HG02678 (cell line): Measurements from ENCODE around the gene POLR2A.
"Not testable (repeated sequence)": the region's sequence is repeated elsewhere in the genome, so short reads cannot be mapped to it uniquely, and the experiment has no call there.

Source experiments
- ATAC-seq: cut with Tn5 transposase; IDR thresholded peaks from one replicate; pipeline ENCODE4 v1.9.1; 2021; ENCODE audit warnings: mild to moderate bottlenecking, moderate library complexity; ENCODE audit not compliant: unreplicated experiment

POLR2A gene

DNA sequence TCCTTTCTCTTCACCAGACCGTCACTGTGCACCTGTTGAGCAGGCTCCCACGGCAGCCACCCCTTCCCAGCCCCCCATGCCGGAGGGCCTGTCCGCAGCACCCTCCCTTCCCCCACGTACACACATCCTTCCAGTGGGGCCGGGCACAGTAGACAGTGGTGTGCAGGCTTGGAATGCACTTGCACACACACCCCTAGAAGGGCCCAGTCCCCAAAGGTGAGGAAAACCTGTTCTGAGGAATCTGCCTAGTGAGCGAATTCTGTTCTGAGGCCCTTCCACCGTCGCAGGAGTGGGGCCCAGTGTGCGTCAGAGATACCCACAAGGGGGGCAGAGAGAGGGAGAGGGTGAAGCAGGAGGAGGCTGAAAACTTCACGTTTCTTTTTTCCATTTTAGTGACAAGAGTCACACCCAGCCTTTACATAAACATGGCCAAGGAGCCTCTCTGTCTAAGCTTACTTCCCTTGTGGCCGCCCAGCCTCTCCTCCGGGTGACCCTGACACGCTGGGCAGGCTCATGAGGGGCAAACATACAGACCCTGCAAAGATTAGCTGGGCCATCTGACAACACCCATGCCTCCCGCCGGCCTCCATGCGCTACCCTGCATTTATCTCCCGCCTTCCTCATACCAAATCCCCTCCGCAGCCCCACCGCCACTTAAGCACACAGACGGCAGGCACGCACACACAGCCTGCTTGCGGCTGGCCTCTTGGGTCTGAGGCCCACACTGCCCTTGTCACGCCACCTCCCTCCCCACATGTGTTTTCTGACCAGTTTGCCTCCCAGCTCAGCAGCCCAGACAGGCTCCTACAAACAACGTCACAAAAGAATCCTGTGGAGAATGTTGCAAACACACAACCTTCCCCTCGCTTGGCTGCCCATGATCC lies 6.5 kb upstream of the POLR2A start:
- ATAC-seq, result no peak

- ATAC-seq, result no peak
These were observed 5.6 kb upstream of the POLR2A start for GRCh38 chr17:7478276-7479212.

GRCh38 chr17:7479213-7480088 lies 4.7 kb upstream of the POLR2A start, which contains the start of gene ZBTB4:
Gene ZBTB4, minus strand, starts transcription at chr17:7479631. Its CDS starts 12,830 bp downstream, at chr17:7466801.
- no peak for ATAC-seq

GRCh38 chr17:7480089-7480384 lies 4.1 kb upstream of the POLR2A start:
- no peak for ATAC-seq

- not testable (repeated sequence) for ATAC-seq
These were observed 2.9 kb upstream of the POLR2A start, which contains the start of gene SLC35G6 for GRCh38 chr17:7481275-7481674. Gene SLC35G6, plus strand, starts transcription at chr17:7481446. Its CDS starts 71 bp downstream, at chr17:7481517.

DNA sequence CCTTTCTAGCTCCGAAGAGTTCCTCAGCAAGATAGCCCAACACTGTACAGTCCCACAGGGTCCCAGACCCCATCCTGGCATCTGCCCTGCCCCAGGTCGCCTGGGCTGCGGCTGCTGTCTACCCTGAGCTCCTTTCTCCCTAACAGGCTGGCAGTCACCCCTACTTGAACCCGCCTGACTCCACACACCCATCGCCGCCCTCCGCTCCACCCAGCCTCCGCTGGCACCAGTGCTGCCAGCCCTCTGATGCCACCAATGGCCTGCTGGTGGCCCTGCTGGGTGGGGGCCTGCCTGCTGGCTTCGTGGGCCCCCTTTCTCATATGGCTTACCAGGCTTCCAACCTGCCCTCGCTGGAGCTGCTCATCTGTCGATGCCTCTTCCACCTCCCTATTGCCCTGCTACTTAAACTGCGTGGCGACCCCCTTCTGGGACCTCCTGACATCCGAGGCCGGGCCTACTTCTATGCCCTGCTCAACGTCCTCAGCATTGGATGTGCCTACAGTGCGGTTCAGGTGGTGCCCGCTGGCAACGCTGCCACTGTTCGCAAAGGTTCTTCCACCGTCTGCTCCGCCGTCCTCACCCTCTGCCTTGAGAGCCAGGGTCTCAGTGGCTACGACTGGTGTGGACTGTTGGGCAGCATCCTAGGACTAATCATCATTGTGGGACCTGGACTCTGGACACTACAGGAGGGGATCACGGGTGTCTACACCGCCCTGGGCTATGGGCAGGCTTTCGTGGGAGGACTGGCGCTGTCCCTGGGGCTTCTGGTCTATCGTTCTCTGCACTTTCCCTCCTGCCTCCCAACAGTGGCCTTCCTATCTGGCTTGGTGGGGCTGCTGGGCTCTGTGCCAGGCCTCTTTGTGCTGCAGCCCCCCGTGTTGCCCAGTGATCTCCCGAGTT lies 2.1 kb upstream of the POLR2A start:
- ATAC-seq, result not testable (repeated sequence)

DNA sequence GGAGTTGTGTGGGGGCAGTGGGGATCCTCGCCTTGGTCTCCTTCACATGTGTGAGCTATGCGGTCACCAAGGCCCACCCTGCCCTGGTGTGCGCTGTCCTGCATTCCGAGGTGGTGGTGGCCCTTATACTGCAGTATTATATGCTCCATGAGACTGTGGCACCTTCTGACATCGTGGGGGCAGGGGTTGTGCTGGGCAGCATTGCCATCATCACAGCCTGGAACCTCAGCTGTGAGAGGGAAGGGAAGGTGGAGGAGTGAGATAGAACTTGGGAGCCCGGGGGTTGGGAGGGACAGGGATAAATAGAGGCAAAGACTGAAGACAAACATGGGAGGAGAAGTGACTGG lies 1.5 kb upstream of the POLR2A start:
- ATAC-seq, result not testable (repeated sequence)

- peak; percentile 37 for ATAC-seq
These were observed 705 bp upstream of the POLR2A start for GRCh38 chr17:7483255-7484066.

DNA sequence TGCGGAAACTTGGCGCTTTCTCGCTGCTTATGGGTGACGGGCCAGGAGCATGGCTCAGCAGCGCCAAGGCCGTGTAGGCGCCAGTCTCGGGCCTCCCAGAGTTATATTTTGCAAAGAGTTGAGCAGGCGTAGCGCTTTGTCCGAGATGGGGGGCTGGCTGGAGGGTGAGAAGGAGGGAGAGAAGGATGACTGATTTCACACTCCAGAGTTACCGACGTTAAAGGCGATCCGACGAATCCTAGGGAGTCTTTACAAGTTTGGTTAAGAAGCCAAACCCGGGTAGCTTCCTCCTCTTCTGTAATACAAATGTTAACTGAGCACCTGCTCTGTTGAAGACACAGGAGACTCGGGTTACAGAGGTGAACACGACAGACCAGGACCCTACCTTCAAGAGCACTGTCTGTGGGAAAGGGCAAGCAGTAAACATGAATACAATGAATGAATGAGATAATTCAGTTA lies 782 bp downstream of the POLR2A start:
- ATAC-seq, result no peak

GRCh38 chr17:7486181-7486580 lies 2.0 kb downstream of the POLR2A start:
- no peak for ATAC-seq

GRCh38 chr17:7490144-7490543 lies 6.0 kb downstream of the POLR2A start:
- ATAC-seq, result no peak

GRCh38 chr17:7491583-7491982 lies 7.4 kb downstream of the POLR2A start:
- no peak for ATAC-seq

GRCh38 chr17:7493941-7494340 lies 9.8 kb downstream of the POLR2A start:
- ATAC-seq, result no peak

GRCh38 chr17:7495906-7496434 lies 11.8 kb downstream of the POLR2A start:
- no peak for ATAC-seq

DNA sequence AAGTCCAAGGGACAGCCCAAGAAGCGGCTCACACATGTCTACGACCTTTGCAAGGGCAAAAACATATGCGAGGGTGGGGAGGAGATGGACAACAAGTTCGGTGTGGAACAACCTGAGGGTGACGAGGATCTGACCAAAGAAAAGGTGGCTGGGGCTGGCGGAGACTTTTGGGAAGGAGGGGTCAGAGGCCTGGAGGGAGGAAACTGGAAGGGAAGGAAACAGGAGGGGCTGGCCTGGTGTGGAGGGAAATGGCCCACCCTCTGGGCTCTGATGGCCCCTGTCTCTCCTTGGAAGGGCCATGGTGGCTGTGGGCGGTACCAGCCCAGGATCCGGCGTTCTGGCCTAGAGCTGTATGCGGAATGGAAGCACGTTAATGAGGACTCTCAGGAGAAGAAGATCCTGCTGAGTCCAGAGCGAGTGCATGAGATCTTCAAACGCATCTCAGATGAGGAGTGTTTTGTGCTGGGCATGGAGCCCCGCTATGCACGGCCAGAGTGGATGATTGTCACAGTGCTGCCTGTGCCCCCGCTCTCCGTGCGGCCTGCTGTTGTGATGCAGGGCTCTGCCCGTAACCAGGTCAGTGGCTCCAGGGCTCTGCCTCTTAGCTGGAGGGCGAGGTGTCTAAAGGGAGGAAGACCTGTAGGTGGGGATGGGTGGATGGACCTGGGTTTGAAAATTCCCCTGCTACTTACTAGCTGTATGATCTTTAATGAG lies 12.5 kb downstream of the POLR2A start:
- ATAC-seq, result no peak

GRCh38 chr17:7497228-7497627 lies 13.1 kb downstream of the POLR2A start:
- ATAC-seq, result no peak

- ATAC-seq, result no peak
These were observed 13.5 kb downstream of the POLR2A start for GRCh38 chr17:7497636-7498035.

- no peak for ATAC-seq
These were observed 15.0 kb downstream of the POLR2A start for GRCh38 chr17:7499161-7499560.
